ENCODE results near the gene PSMD12.
"Not testable (repeated sequence)": the region's sequence is repeated elsewhere in the genome, so short reads cannot be mapped to it uniquely, and the experiment has no call there.

GRCh38 chr17:67388536-67388935, 22.2 kb upstream of the PSMD12 start:
- TF ChIP-seq, protein P1, sequence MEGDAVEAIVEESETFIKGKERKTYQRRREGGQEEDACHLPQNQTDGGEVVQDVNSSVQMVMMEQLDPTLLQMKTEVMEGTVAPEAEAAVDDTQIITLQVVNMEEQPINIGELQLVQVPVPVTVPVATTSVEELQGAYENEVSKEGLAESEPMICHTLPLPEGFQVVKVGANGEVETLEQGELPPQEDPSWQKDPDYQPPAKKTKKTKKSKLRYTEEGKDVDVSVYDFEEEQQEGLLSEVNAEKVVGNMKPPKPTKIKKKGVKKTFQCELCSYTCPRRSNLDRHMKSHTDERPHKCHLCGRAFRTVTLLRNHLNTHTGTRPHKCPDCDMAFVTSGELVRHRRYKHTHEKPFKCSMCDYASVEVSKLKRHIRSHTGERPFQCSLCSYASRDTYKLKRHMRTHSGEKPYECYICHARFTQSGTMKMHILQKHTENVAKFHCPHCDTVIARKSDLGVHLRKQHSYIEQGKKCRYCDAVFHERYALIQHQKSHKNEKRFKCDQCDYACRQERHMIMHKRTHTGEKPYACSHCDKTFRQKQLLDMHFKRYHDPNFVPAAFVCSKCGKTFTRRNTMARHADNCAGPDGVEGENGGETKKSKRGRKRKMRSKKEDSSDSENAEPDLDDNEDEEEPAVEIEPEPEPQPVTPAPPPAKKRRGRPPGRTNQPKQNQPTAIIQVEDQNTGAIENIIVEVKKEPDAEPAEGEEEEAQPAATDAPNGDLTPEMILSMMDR (IDR thresholded peaks at IDR 0.05): not testable (repeated sequence)
- not testable (repeated sequence) for TF ChIP-seq POLR2AphosphoS5, EP300 (IDR thresholded peaks at IDR 0.05)
